Pancreas (tissue), 10 donors: Measurements from ENCODE around the gene HNF1A. TPM values are rescaled to one million over a fixed set of nuclear protein-coding genes. Genes with fewer than 3 reads are reported as not detected.

Experiments
- ATAC-seq, 4 donors: fragments of 200-7000 bp; cut with Tn5 transposase; one replicate each; pipeline versions ENCODE4 v1.8.0 to v1.9.1; 2020; ENCODE audit warnings: mild to moderate bottlenecking in 4 of 4, moderate library complexity in 4 of 4
- DNase-seq, 6 donors: peaks; one replicate each; pipeline ENCODE4 v3.0.0-alpha.2; 2020
- FAIRE-seq: peaks from 2 replicates; lab custom pipeline; 2012; peaks lifted over from hg19 to GRCh38; lab: Jason Lieb, UNC
- H3K27ac ChIP-seq, 4 donors: fragments of 200-600 bp; sonication (generic); 1 replicate in 3 of 4; 2 replicates in 1 of 4; pipeline versions ENCODE4 v1.5.0 to v1.8.0; 2020
- H3K27me3 ChIP-seq, 4 donors: fragments of 200-600 bp; one replicate each; pipeline ENCODE4 v1.8.0; 2021
- H3K36me3 ChIP-seq, 3 donors: fragments of 200-600 bp; sonication (generic) in 1 of 3; one replicate each; pipeline versions ENCODE4 v1.5.0 to v1.8.0; 2020 to 2021
- H3K4me1 ChIP-seq, 3 donors: fragments of 200-600 bp; one replicate each; pipeline ENCODE4 v1.8.0; 2021
- H3K4me3 ChIP-seq, 4 donors: fragments of 200-600 bp; sonication (generic) in 2 of 4; one replicate each; pipeline versions ENCODE4 v1.5.0 to v1.8.0; 2020 to 2021
- H3K9me3 ChIP-seq, 4 donors: fragments of 200-600 bp; one replicate each; pipeline ENCODE4 v1.8.0; 2021
- CTCF ChIP-seq, 4 donors: fragments of 200-600 bp; sonication (generic) in 3 of 4; IDR thresholded peaks; one replicate each; pipeline versions ENCODE4 v1.5.0 to v1.8.0; 2021; ENCODE audit warnings: antibody characterized with exemption in 4 of 4
- WGBS, 2 donors: extraction: QIAGEN DNeasy Blood & Tissue Kit; methylation state at CpG; one replicate each; pipeline ENCODE4 v1.1.7; 2013; 5-methylcytosine and 5-hydroxymethylcytosine counted together
- intact Hi-C, 3 donors: fragments of 100-400 bp; cut with DNase I; formaldehyde crosslinking; loops; one replicate each; pipeline versions ENCODE4 v1.11.1 to v1.14.2; 2022
- polyA plus RNA-seq, 2 donors: library from polyadenylated mRNA; stranded (reverse); fragments of 200-250 nt; gene quantifications; one replicate each; pipeline ENCODE4 v1.2.3, GENCODE V29; 2013
- total RNA-seq, 6 donors: library from RNA; stranded (reverse); fragmentation: NEBNext Ultra II Directional in 4 of 6; extraction: Animal tissue kit (Norgen Biotek cat#: 25700) in 4 of 6; gene quantifications; one replicate each; pipeline versions ENCODE4 v1.2.1 to v1.2.4, GENCODE V29; 2021 to 2023
- donor health status: healthy with polysubstance abuse.
- donor health status: DM: no; HTN: no; CAD: no; lungs with moderate emphysema.
- donor health status: DM: no; HTN: no; CAD: no.
- donor health status: control.
- donor health status: control.
- donor health status: Bipolar disorder and iron deficiency.
- donor health status: DM: yes; HTN: yes; CAD: no.
- donor health status: DM: no; HTN: no; CAD: no.
- donor health status: DM: no; HTN: no; CAD: no.
- donor health status: DM: yes; HTN: yes; CAD: no.

HNF1A gene
- total and polyA plus RNA-seq, 8 donors: 4.9 to 17.2 (median 7.8) TPM

GRCh38 chr12:120932956-120933526, 45.3 kb upstream of the HNF1A start:
- intact Hi-C loops: no loop called here
- H3K4me1 ChIP-seq: no peaks in the 10 kb centered on the region
- TF ChIP-seq CTCF (IDR thresholded peaks at IDR 0.05): no peak
- no peak overlapping the region for H3K4me3 ChIP-seq
- ATAC-seq: no peak
- WGBS, 2 donors: 81 to 82% methylated on average over 9 of the region's 9 CpGs
- no peak for FAIRE-seq
- no peaks in the 10 kb centered on the region for H3K36me3 ChIP-seq
- DNase-seq: no peak
- no peaks in the 10 kb centered on the region for H3K9me3 ChIP-seq
- no peak overlapping the region for H3K27ac ChIP-seq
- H3K27me3 ChIP-seq: no peaks in the 10 kb centered on the region

- no peak for FAIRE-seq
- H3K36me3 ChIP-seq: no peaks in the 10 kb centered on the region
- no peak for TF ChIP-seq CTCF (IDR thresholded peaks at IDR 0.05)
- H3K4me3 ChIP-seq: no peak overlapping the region
- H3K9me3 ChIP-seq: no peaks in the 10 kb centered on the region
- H3K27ac ChIP-seq: no peak overlapping the region
- H3K4me1 ChIP-seq: no peaks in the 10 kb centered on the region
- no peaks in the 10 kb centered on the region for H3K27me3 ChIP-seq
- intact Hi-C loops: no loop called here
- ATAC-seq: no peak
- 86 to 87% methylated on average over 6 of the region's 6 CpGs for whole genome bisulfite sequencing, 2 donors
- no peak for DNase-seq
These were observed 44.6 kb upstream of the HNF1A start for GRCh38 chr12:120933786-120934185.

GRCh38 chr12:120936197-120936596, 42.1 kb upstream of the HNF1A start:
- no peak for FAIRE-seq
- Histone ChIP-seq H3K27ac (peak overlapping the region in 1 of 4 donors; percentile 19), H3K4me3 (no peak overlapping the region), H3K27me3 (no peaks in the 10 kb centered on the region), H3K4me1 (no peaks in the 10 kb centered on the region), H3K9me3 (no peaks in the 10 kb centered on the region), H3K36me3 (no peaks in the 10 kb centered on the region)
- intact Hi-C loops: no loop called here
- WGBS, 2 donors: 63 to 82% methylated on average over 2 of the region's 2 CpGs
- no peak for DNase-seq
- peak in 2 of 4 donors; percentile 56 to 71 for ATAC-seq
- no peak for TF ChIP-seq CTCF (IDR thresholded peaks at IDR 0.05)

GRCh38 chr12:120938496-120938895, 39.8 kb upstream of the HNF1A start:
- H3K27ac ChIP-seq: no peak overlapping the region
- TF ChIP-seq CTCF (IDR thresholded peaks at IDR 0.05): no peak
- no peaks in the 10 kb centered on the region for H3K9me3 ChIP-seq
- DNase-seq (no peak), ATAC-seq (no peak), FAIRE-seq (no peak)
- no peaks in the 10 kb centered on the region for H3K27me3 ChIP-seq
- no peaks in the 10 kb centered on the region for H3K4me1 ChIP-seq
- no peaks in the 10 kb centered on the region for H3K36me3 ChIP-seq
- intact Hi-C loops: no loop called here
- H3K4me3 ChIP-seq: no peak overlapping the region
- WGBS, 2 donors: 80 to 94% methylated on average over 3 of the region's 3 CpGs

GRCh38 chr12:120939523-120939922, 38.8 kb upstream of the HNF1A start:
- WGBS, 2 donors: 66 to 75% methylated on average over 3 of the region's 3 CpGs
- Histone ChIP-seq H3K4me1 (no peaks in the 10 kb centered on the region), H3K4me3 (no peak overlapping the region), H3K36me3 (no peaks in the 10 kb centered on the region), H3K9me3 (no peaks in the 10 kb centered on the region), H3K27ac (no peak overlapping the region), H3K27me3 (no peaks in the 10 kb centered on the region)
- FAIRE-seq (no peak), DNase-seq (peak in 1 of 6 donors; percentile 62), ATAC-seq (peak in 3 of 4 donors; percentile 33 to 80 (median 79))
- TF ChIP-seq CTCF (IDR thresholded peaks at IDR 0.05): no peak
- intact Hi-C loops: no loop called here
